GM19193 (cell line): ENCODE measurements around the gene SPAG5.

Experiments used
- POLR2A ChIP-seq: IDR thresholded peaks from 4 replicates; pipeline ENCODE4 v1.6.1; 2011; ENCODE audit not compliant: insufficient read depth, insufficient read length; ENCODE audit errors: extremely low read depth

SPAG5 gene

DNA sequence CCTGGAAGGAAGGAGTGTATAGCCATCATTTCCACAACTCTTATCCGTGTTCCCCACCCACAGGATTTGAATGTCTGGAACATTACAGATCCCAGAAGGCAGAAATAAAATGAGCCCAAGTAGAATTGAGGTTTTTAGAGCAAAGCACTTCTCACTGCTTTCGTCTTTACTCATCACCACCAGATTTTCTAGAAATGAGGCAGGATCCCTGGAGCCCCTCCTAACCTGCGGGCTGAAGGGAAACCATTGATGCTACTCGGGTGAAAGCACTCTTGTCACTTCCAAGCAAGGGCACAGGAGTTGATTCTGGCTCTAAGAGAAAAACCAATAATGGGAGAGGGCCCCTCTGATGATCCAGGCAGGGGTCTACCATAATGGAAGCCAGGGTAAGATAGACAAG, 19.3 kb downstream of the SPAG5 start:
- no peak for TF ChIP-seq POLR2A

DNA sequence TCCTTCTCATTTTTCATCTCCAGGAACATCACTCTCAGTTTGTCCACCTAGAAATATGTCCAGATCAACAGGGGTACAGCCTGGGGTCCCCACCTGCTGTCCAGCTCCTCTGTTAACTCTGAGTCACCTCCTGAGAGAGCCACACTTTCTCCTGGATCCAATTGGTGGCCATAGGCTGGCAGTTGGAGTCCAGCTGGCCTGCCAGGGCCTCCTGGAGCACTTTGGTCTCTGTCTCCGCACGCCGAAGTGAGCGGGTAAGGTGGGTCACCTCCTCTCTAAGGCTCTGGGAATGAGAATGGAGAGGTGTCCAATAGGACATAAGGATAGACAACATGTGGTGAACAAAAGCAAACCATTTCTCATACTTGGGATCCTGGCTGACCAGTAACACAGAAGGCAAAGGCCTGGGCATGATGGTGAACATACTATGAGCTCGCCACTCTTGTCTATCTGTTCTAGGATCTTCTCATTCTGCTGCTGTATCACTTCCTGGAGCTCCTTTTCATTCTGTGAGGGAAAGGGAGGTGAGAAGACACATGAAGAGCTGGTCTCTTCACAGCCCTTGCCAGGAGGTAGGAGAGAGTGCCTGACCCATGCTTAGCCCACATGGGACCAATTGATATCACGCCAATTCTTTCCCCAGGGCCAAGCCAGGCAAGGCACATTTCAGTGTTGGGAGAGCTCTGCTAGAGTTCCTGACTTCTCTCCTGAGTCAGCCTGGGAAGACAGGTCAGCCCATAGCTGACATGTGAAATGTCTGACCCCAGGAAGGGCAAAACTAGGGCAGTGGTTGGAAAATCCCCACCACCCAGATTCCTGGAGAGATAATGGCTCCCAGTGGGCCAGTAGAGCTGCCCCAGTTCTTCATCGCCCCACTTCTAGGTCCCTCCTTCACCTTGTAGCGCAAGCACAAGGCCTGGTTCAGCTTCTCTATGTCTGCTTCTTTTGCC, 20.3 kb downstream of the SPAG5 start:
- no peak for TF ChIP-seq POLR2A

DNA sequence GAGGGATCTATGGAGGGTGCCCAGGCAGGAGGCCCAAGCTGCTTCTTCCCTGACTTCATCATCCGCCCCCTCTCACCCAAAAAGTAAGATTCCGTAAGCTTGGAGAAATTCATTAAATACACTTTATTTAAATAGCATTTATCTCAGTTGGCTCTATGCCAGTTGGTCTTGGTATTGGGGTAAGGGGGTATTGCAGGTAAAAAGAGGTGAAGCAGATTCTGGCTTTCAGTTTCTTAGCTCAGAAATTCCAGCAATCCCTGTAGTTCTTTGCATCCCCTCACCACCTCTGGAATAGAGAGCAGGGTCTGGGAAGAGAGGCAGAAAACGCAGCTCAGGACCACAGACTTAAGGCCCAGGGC, 21.4 kb downstream of the SPAG5 start:
- no peak for TF ChIP-seq POLR2A

DNA sequence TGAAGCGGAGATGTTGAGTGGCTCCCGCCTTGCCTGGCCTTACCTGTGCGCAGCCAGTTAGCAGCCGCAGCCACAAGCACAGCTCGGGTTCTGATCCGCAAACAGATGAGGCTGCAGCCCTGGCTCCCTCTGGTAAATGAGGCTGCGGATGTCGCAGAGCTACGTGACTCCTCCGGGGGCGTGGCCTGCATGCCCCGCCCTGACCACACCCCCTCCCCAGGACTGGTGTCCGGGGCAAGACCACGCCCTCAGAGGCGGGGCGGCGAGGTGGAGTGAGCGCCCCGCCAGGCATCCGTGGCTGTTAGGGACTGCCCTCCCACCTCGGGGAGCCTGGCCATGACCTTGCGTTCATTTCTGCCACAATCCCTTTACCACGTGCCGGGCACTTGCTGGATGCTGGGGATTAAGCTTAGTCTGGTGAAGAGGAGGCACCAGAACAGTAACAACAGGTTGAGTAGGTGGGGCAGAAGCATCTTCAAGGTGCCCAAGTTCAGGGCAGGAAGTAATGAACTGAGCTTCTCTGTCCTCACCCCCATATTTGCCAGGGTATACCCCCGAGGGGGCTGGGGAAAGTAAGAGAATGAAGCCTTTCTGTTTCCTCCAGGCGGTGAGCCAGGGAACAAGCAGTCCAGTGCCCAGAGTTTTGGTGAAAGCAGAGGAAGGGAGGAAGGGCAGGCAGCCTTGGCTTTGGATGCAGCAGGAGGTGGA, 21.9 kb downstream of the SPAG5 start, which contains the start of gene ALDOC:
ALDOC (minus strand) TSS at position 138 of the 708 bp plus-strand sequence. CDS start 1,363 bp downstream, outside the sequence.
- peak; percentile 77 for TF ChIP-seq POLR2A

DNA sequence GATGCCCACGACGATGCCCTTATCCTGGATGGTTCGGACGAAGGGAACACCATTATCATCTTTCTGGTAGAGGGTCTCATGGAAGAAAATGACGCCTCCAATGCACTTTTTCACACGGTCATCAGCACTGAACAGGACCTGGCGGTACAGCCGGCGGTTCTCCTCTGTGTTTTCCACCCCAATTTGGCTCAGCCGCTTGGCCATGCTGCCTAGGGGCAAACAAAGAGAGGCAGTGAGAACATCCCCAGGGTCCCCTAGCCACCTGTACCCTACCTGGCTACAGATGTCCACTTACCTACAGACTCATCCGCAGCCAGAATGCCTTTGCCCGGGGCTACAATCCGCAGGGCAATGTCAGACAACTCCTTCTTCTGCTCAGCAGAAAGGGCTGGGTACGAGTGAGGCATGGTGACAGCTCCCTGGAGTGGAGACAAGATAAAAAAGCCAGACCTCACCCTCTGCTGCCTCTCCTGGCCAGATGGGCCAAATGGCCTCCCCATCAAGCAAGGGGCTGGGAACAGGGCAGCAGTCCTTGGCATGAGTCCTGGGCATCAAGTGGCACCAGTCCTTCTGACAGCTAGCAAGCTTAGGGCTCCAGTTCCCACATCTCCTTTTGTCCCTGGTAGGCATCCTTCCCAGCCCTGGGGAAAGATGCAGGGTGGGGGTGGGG, 23.6 kb downstream of the SPAG5 start:
- TF ChIP-seq POLR2A: no peak

DNA sequence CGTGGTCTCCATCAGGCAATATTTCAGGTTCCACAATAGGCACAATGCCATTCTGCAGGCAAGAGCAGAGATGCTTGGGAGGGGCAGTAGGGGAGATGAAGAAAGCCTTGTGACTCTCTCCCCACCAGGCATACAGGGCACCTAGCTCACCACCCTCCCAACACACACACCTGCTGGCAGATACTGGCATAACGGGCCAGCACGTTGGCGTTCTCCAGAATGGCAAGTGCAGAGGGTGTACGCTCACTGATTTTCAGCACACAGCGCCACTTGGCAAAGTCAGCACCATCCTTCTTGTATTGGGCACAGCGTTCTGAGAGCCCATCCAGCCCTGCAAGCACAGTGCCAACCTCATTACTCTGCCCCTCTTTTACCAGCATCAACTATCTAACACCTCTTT, 24.3 kb downstream of the SPAG5 start:
- no peak for TF ChIP-seq POLR2A

DNA sequence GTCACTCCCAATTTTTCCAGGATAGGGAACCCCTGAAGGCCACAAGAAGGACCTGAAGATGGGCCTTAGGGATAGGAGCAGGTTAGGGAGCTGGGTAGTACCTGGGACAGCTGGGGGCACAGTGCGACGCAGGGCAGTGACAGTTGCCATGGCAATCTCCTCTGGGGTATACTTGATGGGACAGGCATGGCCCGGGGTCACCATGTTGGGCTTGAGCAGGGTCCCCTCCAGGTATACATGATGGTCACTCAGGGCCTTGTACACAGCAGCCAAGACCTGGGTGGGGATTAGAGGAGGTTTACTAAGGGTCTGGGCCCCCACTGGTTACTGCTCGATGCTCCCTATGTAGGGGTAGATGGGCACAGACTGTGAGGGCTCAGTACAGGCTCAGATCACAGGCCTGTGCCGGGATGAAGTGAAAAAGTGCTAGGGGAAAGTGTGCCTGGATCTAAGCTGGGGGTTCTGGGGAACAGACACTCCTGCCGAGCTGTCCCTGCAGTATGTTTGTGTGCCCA, 24.8 kb downstream of the SPAG5 start:
- no peak for TF ChIP-seq POLR2A

DNA sequence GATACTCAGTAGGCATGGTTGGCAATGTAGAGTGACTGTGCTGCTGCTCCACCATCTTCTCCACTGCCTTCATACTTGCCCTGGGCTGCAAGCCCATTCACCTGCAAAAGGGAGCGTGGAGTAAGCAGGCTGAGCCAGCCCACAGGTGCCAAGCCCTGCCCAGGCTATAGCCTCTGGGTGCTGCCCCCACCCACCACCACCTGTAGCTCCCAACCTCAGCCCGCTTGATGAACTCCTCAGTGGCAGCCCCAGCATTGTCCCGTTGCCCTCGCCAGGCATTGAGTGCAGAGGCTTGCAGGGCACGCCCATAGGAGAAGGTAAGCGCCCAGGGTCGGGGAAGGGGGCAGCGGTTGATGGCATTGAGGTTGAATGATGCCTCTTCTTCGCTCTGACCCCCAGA, 25.3 kb downstream of the SPAG5 start:
- no peak for TF ChIP-seq POLR2A

DNA sequence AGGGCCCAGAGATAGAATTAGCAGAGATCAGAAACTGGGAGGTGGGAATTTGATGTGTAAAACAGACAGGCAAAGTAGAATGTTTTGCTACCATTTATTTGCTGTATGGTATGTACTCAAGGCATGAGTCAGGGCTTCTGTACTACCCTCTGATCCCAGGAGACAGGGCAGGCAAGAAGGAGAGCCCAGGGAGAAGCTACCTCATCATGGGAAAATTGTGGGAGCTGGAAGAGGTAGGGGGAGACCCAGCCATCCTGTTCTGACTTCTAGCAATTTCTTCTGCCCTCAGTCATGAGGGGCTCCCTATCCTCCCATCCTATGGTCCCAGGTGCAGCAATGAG, 25.8 kb downstream of the SPAG5 start:
- TF ChIP-seq POLR2A: no peak

DNA sequence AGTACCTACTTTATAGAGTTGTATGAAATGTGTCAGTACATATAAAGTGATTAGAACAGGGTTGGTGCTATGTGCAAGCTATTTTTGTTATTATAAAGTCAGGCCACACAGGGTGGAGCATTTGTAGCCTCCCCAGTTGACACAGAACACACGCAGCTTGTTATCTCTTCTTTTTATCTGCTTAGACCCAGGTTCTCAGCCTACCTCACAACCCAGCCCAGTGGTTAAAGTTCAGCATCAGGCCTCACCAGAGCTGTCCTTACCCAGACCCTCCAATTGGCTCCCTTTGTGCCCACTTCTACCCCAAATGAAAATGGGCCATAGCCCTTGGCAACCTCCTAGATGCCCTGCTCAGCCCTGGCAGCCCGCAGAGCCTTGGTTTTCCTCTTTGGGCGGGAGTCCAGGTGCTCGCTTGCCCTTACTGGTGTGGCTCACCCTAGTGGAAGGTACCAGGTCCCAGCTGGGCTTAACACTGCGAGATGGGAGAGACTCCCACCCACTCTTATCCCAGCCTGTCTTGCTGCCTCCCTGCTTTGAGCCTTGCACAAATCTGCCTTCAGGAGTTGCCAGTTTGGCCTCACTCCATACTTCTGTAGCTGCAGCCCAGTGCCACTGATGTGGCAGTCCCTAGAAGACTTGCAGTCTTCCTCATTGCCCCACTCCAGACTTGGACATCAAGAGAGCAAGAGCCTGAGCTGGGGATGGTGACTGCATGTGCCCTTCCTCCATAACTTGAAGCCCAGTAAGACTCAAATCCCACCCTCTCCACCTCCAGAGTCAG, 26.4 kb downstream of the SPAG5 start:
- TF ChIP-seq POLR2A: no peak

DNA sequence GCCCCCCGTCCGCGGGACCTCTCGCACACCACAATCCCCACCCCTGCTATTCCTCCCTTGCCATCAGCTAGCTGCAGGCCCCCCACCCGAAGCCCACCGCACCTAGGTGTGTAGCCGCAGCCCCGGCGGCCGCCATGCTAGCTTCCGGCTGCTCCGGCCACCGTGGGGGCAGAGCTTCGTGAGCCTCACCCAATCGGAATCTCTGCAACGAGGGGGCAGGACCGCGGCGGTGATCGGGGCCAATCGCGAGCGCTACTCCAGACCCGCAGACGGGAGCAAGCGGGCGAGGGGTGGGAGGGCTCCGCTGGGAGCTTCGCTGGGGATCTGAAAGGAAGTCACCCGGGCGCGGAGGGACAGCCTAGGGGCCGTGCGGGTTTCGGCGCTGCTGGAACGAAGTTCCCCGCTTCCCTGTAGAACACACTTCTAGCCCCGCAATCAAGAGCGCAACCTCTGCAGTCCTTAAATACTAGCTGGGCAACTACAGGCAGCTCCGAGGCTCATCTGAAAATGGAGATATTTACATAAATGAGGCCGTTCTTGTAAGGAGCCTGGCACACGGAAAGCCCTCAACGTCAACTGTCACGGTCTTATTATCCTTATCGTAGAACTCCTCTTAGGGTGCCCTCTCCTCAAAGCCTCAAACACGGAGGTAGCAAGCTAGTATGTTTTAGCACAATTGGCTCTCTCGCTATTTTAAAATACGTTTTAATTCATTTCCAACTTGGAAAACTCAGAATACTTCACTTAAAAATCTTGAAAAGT, 27.3 kb downstream of the SPAG5 start, which contains the start of gene PIGS:
PIGS (minus strand) TSS at position 164 of the 762 bp plus-strand sequence; CDS start at position 136, 28 bp downstream.
- TF ChIP-seq POLR2A: peak; percentile 90

DNA sequence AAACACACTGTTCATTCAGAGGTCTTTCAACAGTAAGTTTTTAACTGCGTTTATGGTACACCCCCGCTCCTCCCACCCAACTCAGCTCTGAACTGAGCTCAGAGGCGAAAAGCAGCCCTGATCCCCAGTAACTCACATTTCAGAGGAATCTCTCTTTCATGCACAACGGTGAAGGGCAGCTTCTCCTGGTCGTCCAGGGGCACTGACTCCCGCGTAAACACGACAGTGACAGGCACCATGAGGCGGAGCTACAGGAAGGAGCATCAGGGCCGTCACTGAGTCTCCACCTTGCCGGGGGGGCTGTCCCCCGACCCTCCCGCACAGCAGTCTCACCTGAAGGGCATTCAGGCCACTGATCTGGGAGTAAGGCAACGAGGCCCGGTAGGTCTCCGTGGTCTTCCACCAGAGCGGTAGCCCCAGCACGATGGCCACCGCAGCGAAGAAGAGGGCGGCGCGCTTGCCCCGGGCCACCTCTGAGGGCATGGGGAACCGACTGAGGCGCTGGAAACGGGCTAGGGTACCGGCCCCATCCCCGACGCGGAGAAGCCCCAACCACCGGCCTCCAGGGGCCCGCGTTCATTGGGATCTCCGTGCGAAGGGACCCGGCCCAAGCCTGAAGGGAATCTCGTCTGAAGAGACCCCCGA, 28.0 kb downstream of the SPAG5 start:
- TF ChIP-seq POLR2A: no peak

DNA sequence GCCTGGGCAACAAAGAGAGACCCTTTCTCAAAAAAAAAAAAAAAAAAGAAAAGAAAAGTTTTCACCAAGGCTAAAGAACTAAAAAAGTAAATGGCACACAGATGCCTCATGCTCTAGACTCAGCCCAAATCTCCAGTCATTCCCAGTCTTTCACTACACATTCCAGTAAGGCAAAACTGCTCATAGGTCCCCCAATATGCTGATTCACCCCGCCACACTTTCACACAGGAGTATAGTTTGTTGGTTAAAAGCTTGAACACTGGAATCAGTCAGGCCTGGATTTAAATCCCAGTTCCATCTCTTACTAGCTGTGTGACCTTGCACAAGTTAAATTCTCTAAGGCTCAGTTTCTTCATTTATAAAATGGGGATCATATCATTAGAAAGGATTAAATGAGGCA, 29.4 kb downstream of the SPAG5 start:
- no peak for TF ChIP-seq POLR2A

DNA sequence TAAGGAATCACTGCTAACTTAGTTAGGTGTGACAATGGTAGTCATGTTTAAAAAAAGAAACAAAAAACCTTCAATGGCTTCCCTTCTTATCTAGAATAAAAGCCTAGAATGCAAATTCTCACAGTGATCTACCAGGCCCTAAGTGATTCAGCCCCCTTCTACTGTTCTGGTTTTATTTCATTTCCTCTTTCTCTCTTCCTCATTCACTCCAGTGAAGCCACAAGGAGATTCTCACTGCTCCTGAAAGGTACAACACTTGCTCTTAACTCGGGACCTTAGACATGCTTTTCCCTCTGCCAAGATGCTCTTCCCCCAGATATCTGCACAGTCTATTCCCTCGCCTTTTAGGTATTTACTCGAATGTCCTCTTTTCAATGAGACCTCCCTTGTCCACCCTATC, 31.2 kb downstream of the SPAG5 start:
- TF ChIP-seq POLR2A: no peak

DNA sequence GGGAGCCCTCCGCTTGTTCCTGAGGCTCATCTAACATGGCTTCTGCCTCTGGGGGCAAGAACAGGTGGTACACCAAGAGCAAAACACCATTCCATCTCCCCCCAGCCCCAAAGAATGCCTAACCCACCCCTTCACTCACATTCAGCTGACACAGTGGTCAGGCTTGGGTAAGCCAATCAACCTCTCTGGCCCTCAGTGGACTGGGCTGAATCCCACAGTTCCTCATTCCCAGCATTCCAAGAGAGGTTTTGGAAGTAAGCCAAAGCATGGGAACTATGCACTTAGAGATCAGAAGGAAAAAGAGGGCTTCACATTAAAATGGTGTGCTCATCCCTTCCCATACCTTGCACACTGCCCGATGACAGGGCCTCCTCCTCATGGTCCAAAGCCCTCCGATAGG, 35.4 kb downstream of the SPAG5 start:
- TF ChIP-seq POLR2A: no peak
